GM23338 (cell line): Measurements from ENCODE around the gene CMTR1. TPM values are rescaled to one million over a fixed set of nuclear protein-coding genes. Genes with fewer than 3 reads are reported as not detected.

Source experiments
- ATAC-seq: fragments of 200-7000 bp; cut with Tn5 transposase; 3 replicates; pipeline ENCODE4 v1.9.1; 2020
- DNase-seq: peaks from one replicate; pipeline ENCODE4 v3.0.0-alpha.2; 2015; ENCODE audit warnings: low spot score
- H2AFZ ChIP-seq: fragments of 200-600 bp; sonication (generic); 2 replicates; pipeline ENCODE4 v1.8.0; 2016; ENCODE audit warnings: antibody characterized with exemption, mild to moderate bottlenecking, moderate library complexity
- H3F3A ChIP-seq: fragments of 200-600 bp; sonication (generic); replicated peaks from 2 replicates; pipeline ENCODE4 v1.8.0; 2017; ENCODE audit warnings: antibody characterized with exemption, mixed run types, low read depth
- H3K27ac ChIP-seq: fragments of 200-600 bp; sonication (generic); 2 replicates; pipeline ENCODE4 v1.6.1; 2016; ENCODE audit warnings: low read depth
- H3K27me3 ChIP-seq: fragments of 200-600 bp; sonication (generic); 2 replicates; pipeline ENCODE4 v1.8.0; 2016; ENCODE audit warnings: mild to moderate bottlenecking, mixed run types, moderate library complexity; ENCODE audit not compliant: insufficient read depth
- H3K36me3 ChIP-seq: fragments of 200-600 bp; sonication (generic); 2 replicates; pipeline ENCODE4 v1.8.0; 2016; ENCODE audit warnings: mild to moderate bottlenecking; ENCODE audit not compliant: insufficient read depth
- H3K4me1 ChIP-seq: fragments of 200-600 bp; sonication (generic); 2 replicates; pipeline ENCODE4 v1.8.0; 2016; ENCODE audit warnings: mild to moderate bottlenecking, moderate library complexity; ENCODE audit not compliant: insufficient read depth
- H3K4me2 ChIP-seq: fragments of 200-600 bp; sonication (generic); 2 replicates; pipeline ENCODE4 v1.7.1; 2017; ENCODE audit warnings: mixed run types
- H3K4me3 ChIP-seq: fragments of 200-600 bp; sonication (generic); 2 replicates; pipeline ENCODE4 v1.6.1; 2016; ENCODE audit warnings: mixed run types
- H3K79me2 ChIP-seq: fragments of 200-600 bp; sonication (generic); replicated peaks from 2 replicates; pipeline ENCODE4 v1.8.0; 2017; ENCODE audit warnings: mild to moderate bottlenecking; ENCODE audit not compliant: insufficient read depth
- H3K9me2 ChIP-seq: fragments of 200-600 bp; sonication (generic); 2 replicates; pipeline ENCODE4 v1.8.0; 2017; ENCODE audit not compliant: insufficient read depth
- H4K20me1 ChIP-seq: fragments of 200-600 bp; sonication (generic); replicated peaks from 2 replicates; pipeline ENCODE4 v1.8.0; 2017; ENCODE audit warnings: mild to moderate bottlenecking; ENCODE audit not compliant: insufficient read depth
- H3K27ac Mint-ChIP-seq: 2 replicates; pipeline ENCODE4 v1.8.0; 2020; ENCODE audit warnings: inconsistent platforms, mild to moderate bottlenecking, moderate library complexity, mixed read lengths
- H3K27me3 Mint-ChIP-seq: 3 replicates; pipeline ENCODE4 v1.8.0; 2022; ENCODE audit warnings: low read depth, mild to moderate bottlenecking, moderate library complexity, mixed read lengths, inconsistent platforms; ENCODE audit not compliant: insufficient read depth, poor library complexity
- H3K36me3 Mint-ChIP-seq: 3 replicates; pipeline ENCODE4 v1.8.0; 2021; ENCODE audit warnings: low read depth, mild to moderate bottlenecking, inconsistent platforms, moderate library complexity, mixed read lengths
- H3K4me1 Mint-ChIP-seq: 3 replicates; pipeline ENCODE4 v1.8.0; 2020; ENCODE audit warnings: mild to moderate bottlenecking, inconsistent platforms, mixed read lengths
- H3K4me3 Mint-ChIP-seq: 3 replicates; pipeline ENCODE4 v1.8.0; 2021; ENCODE audit warnings: moderate library complexity, mild to moderate bottlenecking, inconsistent platforms, mixed read lengths
- H3K9me3 Mint-ChIP-seq: 3 replicates; pipeline ENCODE4 v1.8.0; 2020; ENCODE audit warnings: moderate library complexity, mild to moderate bottlenecking, inconsistent platforms, mixed read lengths
- CREB1 ChIP-seq: fragments of 250-450 bp; sonication (Bioruptor Pico); IDR thresholded peaks from 2 replicates; pipeline ENCODE4 v1.5.0; 2020; ENCODE audit warnings: low read depth, mild to moderate bottlenecking, moderate library complexity
- EZH2 ChIP-seq: fragments of 200-600 bp; sonication (generic); IDR thresholded peaks from one replicate; pipeline ENCODE4 v1.8.0; 2017; ENCODE audit warnings: antibody characterized with exemption, mild to moderate bottlenecking, low read depth; ENCODE audit not compliant: unreplicated experiment
- EZH2phosphoT487 ChIP-seq: fragments of 200-600 bp; sonication (generic); IDR thresholded peaks from one replicate; pipeline ENCODE4 v1.8.1; 2018; ENCODE audit warnings: antibody characterized with exemption; ENCODE audit not compliant: unreplicated experiment
- JUNB ChIP-seq: IDR thresholded peaks from one replicate; pipeline ENCODE4 v1.6.1; 2016; ENCODE audit warnings: antibody characterized with exemption; ENCODE audit not compliant: unreplicated experiment
- NANOG ChIP-seq: IDR thresholded peaks from 2 replicates; pipeline ENCODE4 v1.6.1; 2016; ENCODE audit warnings: antibody characterized with exemption, borderline replicate concordance
- POLR2AphosphoS5 ChIP-seq: IDR thresholded peaks from 2 replicates; pipeline ENCODE4 v1.6.1; 2016; ENCODE audit warnings: antibody characterized with exemption, low read depth
- STAT1 ChIP-seq: IDR thresholded peaks from one replicate; pipeline ENCODE4 v1.6.1; 2016; ENCODE audit warnings: antibody characterized with exemption; ENCODE audit not compliant: unreplicated experiment
- ZNF114 ChIP-seq: fragments of 250-450 bp; sonication (Bioruptor Pico); IDR thresholded peaks from 2 replicates; pipeline ENCODE4 v1.5.0; 2020; ENCODE audit warnings: mild to moderate bottlenecking, moderate library complexity
- ZNF331 ChIP-seq: fragments of 250-450 bp; sonication (Bioruptor Pico); IDR thresholded peaks from 2 replicates; pipeline ENCODE4 v1.5.0; 2020; ENCODE audit warnings: low read depth, mild to moderate bottlenecking, moderate library complexity
- polyA plus RNA-seq: library from polyadenylated mRNA; unstranded; fragments of >200 nt; fragmentation: Nextera tagmentation; extraction: Ambion mirVana; gene quantifications from 2 replicates; pipeline ENCODE4 v1.2.1, GENCODE V29; 2016
- total RNA-seq: library from RNA; depleted of rRNA; stranded (reverse); fragments of >200 nt; shearing (Covaris generic); gene quantifications from 2 replicates; pipeline ENCODE4 v1.2.3, GENCODE V29; 2014
- TF ChIP-seq, protein P1 (sequence below): fragments of 250-450 bp; sonication (Bioruptor Pico); IDR thresholded peaks from 2 replicates; pipeline ENCODE4 v1.5.0; 2020; ENCODE audit warnings: mild to moderate bottlenecking, moderate library complexity
- TF ChIP-seq, protein P2 (sequence below), 2 experiments: fragments of 200-600 bp in 1 of 2; sonication (generic) in 1 of 2; conservative IDR thresholded peaks; 2 replicates each; pipeline versions ENCODE4 v1.5.1 to v1.6.1; 2016 to 2017; ENCODE audit warnings: antibody characterized with exemption in 2 of 2, low read depth in 2 of 2, mild to moderate bottlenecking in 2 of 2, moderate library complexity in 1 of 2
- TF ChIP-seq, protein P3 (sequence below): IDR thresholded peaks from one replicate; pipeline ENCODE4 v1.6.1; 2018; ENCODE audit warnings: antibody characterized with exemption; ENCODE audit not compliant: unreplicated experiment
- TF ChIP-seq, protein P4 (sequence below): IDR thresholded peaks from 2 replicates; pipeline ENCODE4 v1.6.1; 2016; ENCODE audit warnings: antibody characterized with exemption

CMTR1 gene
- total and polyA plus RNA-seq, 2 experiments from 2014 or later: 7.3 to 36.4 TPM

DNA sequence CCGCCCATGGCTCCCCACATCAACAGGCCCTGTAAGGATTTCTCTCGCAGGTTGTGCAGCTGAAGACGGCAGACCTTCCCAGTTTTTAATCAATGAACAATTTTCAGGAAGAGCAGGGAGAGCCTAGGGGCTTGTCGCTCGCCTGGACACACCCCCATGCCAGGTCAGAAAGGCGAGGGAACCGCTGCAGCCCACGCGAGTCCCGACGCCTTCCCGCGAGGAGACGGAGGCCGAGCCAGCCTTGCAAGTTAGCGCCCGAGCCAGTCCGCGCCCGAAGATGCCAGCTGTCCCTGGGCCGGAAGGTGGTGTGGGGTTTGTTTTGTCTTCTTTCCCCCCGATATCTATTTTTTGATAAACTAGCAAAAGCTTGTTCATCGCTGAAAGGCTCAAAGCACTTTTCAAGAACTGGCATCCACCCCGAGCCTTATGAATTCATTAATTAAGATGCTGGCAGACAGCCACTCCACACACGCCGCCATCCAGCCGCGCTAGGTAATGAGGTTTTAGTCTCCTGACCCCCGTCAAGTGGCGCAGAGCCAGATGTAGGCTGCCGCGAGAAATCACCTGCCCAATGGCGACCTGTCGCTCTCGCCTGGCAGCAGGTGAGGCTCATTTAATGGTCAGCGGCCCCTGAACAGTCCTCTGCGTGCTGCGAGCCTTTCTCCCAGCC, 60.1 kb downstream of the CMTR1 start:
- ATAC-seq (peak; percentile 18), DNase-seq (peak; percentile 28)
- H3K4me1 ChIP-seq: peaks cover 15% of the 10 kb centered on the region
- no peaks in the 10 kb centered on the region for H3K9me2 ChIP-seq
- H3K27ac ChIP-seq: no peak overlapping the region
- H3F3A ChIP-seq: 0 out of 2 replicates have a peak, but pooled peaks cover 3% of the 10 kb centered on the region
- Mint-ChIP-seq H3K27ac (no peak overlapping the region), H3K36me3 (no peaks in the 10 kb centered on the region), H3K9me3 (no peaks in the 10 kb centered on the region), H3K27me3 (peaks cover 13% of the 10 kb centered on the region), H3K4me3 (no peak overlapping the region), H3K4me1 (peaks cover 40% of the 10 kb centered on the region)
- H4K20me1 ChIP-seq: 0 out of 2 replicates have a peak, but pooled peaks cover 5% of the 10 kb centered on the region
- peak overlapping the region; percentile 59; the same call in 1 of the 2 replicates for H3K4me2 ChIP-seq
- H3K79me2 ChIP-seq: no peaks in the 10 kb centered on the region
- H2AFZ ChIP-seq: no peak overlapping the region
- H3K27me3 ChIP-seq: no peaks in the 10 kb centered on the region
- no peak overlapping the region for H3K4me3 ChIP-seq
- H3K36me3 ChIP-seq: no peaks in the 10 kb centered on the region
- no peak for TF ChIP-seq NANOG
- TF ChIP-seq EZH2: no peak
- TF ChIP-seq ZNF331 (CRISPR knock-in tag): no peak
- TF ChIP-seq CREB1 (CRISPR knock-in tag): no peak
- no peak for TF ChIP-seq POLR2AphosphoS5
- TF ChIP-seq, protein P1, sequence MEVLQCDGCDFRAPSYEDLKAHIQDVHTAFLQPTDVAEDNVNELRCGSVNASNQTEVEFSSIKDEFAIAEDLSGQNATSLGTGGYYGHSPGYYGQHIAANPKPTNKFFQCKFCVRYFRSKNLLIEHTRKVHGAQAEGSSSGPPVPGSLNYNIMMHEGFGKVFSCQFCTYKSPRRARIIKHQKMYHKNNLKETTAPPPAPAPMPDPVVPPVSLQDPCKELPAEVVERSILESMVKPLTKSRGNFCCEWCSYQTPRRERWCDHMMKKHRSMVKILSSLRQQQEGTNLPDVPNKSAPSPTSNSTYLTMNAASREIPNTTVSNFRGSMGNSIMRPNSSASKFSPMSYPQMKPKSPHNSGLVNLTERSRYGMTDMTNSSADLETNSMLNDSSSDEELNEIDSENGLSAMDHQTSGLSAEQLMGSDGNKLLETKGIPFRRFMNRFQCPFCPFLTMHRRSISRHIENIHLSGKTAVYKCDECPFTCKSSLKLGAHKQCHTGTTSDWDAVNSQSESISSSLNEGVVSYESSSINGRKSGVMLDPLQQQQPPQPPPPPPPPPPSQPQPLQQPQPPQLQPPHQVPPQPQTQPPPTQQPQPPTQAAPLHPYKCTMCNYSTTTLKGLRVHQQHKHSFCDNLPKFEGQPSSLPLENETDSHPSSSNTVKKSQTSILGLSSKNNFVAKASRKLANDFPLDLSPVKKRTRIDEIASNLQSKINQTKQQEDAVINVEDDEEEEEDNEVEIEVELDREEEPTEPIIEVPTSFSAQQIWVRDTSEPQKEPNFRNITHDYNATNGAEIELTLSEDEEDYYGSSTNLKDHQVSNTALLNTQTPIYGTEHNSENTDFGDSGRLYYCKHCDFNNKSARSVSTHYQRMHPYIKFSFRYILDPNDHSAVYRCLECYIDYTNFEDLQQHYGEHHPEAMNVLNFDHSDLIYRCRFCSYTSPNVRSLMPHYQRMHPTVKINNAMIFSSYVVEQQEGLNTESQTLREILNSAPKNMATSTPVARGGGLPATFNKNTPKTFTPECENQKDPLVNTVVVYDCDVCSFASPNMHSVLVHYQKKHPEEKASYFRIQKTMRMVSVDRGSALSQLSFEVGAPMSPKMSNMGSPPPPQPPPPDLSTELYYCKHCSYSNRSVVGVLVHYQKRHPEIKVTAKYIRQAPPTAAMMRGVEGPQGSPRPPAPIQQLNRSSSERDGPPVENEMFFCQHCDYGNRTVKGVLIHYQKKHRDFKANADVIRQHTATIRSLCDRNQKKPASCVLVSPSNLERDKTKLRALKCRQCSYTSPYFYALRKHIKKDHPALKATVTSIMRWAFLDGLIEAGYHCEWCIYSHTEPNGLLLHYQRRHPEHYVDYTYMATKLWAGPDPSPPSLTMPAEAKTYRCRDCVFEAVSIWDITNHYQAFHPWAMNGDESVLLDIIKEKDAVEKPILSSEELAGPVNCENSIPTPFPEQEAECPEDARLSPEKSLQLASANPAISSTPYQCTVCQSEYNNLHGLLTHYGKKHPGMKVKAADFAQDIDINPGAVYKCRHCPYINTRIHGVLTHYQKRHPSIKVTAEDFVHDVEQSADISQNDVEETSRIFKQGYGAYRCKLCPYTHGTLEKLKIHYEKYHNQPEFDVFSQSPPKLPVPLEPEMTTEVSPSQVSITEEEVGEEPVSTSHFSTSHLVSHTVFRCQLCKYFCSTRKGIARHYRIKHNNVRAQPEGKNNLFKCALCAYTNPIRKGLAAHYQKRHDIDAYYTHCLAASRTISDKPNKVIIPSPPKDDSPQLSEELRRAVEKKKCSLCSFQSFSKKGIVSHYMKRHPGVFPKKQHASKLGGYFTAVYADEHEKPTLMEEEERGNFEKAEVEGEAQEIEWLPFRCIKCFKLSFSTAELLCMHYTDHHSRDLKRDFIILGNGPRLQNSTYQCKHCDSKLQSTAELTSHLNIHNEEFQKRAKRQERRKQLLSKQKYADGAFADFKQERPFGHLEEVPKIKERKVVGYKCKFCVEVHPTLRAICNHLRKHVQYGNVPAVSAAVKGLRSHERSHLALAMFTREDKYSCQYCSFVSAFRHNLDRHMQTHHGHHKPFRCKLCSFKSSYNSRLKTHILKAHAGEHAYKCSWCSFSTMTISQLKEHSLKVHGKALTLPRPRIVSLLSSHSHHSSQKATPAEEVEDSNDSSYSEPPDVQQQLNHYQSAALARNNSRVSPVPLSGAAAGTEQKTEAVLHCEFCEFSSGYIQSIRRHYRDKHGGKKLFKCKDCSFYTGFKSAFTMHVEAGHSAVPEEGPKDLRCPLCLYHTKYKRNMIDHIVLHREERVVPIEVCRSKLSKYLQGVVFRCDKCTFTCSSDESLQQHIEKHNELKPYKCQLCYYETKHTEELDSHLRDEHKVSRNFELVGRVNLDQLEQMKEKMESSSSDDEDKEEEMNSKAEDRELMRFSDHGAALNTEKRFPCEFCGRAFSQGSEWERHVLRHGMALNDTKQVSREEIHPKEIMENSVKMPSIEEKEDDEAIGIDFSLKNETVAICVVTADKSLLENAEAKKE (CRISPR knock-in tag): no peak
- TF ChIP-seq JUNB: no peak
- no peak for TF ChIP-seq EZH2phosphoT487
- TF ChIP-seq ZNF114 (CRISPR knock-in tag): no peak
- TF ChIP-seq, protein P2, sequence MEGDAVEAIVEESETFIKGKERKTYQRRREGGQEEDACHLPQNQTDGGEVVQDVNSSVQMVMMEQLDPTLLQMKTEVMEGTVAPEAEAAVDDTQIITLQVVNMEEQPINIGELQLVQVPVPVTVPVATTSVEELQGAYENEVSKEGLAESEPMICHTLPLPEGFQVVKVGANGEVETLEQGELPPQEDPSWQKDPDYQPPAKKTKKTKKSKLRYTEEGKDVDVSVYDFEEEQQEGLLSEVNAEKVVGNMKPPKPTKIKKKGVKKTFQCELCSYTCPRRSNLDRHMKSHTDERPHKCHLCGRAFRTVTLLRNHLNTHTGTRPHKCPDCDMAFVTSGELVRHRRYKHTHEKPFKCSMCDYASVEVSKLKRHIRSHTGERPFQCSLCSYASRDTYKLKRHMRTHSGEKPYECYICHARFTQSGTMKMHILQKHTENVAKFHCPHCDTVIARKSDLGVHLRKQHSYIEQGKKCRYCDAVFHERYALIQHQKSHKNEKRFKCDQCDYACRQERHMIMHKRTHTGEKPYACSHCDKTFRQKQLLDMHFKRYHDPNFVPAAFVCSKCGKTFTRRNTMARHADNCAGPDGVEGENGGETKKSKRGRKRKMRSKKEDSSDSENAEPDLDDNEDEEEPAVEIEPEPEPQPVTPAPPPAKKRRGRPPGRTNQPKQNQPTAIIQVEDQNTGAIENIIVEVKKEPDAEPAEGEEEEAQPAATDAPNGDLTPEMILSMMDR (conservative IDR thresholded peaks at IDR 0.05; ENCODE audit: low read depth in 2 of 2): no peak
- TF ChIP-seq, protein P3, sequence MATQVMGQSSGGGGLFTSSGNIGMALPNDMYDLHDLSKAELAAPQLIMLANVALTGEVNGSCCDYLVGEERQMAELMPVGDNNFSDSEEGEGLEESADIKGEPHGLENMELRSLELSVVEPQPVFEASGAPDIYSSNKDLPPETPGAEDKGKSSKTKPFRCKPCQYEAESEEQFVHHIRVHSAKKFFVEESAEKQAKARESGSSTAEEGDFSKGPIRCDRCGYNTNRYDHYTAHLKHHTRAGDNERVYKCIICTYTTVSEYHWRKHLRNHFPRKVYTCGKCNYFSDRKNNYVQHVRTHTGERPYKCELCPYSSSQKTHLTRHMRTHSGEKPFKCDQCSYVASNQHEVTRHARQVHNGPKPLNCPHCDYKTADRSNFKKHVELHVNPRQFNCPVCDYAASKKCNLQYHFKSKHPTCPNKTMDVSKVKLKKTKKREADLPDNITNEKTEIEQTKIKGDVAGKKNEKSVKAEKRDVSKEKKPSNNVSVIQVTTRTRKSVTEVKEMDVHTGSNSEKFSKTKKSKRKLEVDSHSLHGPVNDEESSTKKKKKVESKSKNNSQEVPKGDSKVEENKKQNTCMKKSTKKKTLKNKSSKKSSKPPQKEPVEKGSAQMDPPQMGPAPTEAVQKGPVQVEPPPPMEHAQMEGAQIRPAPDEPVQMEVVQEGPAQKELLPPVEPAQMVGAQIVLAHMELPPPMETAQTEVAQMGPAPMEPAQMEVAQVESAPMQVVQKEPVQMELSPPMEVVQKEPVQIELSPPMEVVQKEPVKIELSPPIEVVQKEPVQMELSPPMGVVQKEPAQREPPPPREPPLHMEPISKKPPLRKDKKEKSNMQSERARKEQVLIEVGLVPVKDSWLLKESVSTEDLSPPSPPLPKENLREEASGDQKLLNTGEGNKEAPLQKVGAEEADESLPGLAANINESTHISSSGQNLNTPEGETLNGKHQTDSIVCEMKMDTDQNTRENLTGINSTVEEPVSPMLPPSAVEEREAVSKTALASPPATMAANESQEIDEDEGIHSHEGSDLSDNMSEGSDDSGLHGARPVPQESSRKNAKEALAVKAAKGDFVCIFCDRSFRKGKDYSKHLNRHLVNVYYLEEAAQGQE: no peak
- no peak for TF ChIP-seq STAT1
- TF ChIP-seq, protein P4, sequence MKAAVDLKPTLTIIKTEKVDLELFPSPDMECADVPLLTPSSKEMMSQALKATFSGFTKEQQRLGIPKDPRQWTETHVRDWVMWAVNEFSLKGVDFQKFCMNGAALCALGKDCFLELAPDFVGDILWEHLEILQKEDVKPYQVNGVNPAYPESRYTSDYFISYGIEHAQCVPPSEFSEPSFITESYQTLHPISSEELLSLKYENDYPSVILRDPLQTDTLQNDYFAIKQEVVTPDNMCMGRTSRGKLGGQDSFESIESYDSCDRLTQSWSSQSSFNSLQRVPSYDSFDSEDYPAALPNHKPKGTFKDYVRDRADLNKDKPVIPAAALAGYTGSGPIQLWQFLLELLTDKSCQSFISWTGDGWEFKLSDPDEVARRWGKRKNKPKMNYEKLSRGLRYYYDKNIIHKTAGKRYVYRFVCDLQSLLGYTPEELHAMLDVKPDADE: no peak
